ENCODE results near the gene OLFML2B. TPM values are rescaled to one million over a fixed set of nuclear protein-coding genes. Genes with fewer than 3 reads are reported as not detected.

OLFML2B gene
- total RNA-seq, 1 experiment from 2014 or later = 0.20 TPM

- DNase-seq = no peak
- H3K27me3 ChIP-seq = no peaks in the 10 kb centered on the region
- H3K9me3 ChIP-seq = no peaks in the 10 kb centered on the region
- no peaks in the 10 kb centered on the region for H3K36me3 ChIP-seq
- no peak overlapping the region for H3K4me3 ChIP-seq
Measured at GRCh38 chr1:161999301-162000052, 24.2 kb downstream of the OLFML2B start.

- Histone ChIP-seq H3K27me3 (no peaks in the 10 kb centered on the region), H3K36me3 (no peaks in the 10 kb centered on the region), H3K9me3 (no peaks in the 10 kb centered on the region), H3K4me3 (no peak overlapping the region)
- no peak for DNase-seq
Measured at GRCh38 chr1:161998811-161999210, 24.9 kb downstream of the OLFML2B start.

- Histone ChIP-seq H3K4me3 (no peak overlapping the region), H3K9me3 (no peaks in the 10 kb centered on the region), H3K27me3 (no peaks in the 10 kb centered on the region), H3K36me3 (no peaks in the 10 kb centered on the region)
- DNase-seq = no peak
Measured at GRCh38 chr1:161997152-161997551, 26.5 kb downstream of the OLFML2B start.

GRCh38 chr1:161994175-161994668 is 29.4 kb downstream of the OLFML2B start:
- Histone ChIP-seq H3K9me3 (peaks cover 7% of the 10 kb centered on the region), H3K36me3 (no peaks in the 10 kb centered on the region; the same call in 1 of the 2 replicates), H3K4me3 (no peak overlapping the region), H3K27me3 (no peaks in the 10 kb centered on the region)
- no peak for DNase-seq

GRCh38 chr1:161993576-161993975 is 30.1 kb downstream of the OLFML2B start:
- Histone ChIP-seq H3K27me3 (no peaks in the 10 kb centered on the region), H3K4me3 (no peak overlapping the region), H3K36me3 (no peaks in the 10 kb centered on the region; the same call in 1 of the 2 replicates), H3K9me3 (peaks cover 7% of the 10 kb centered on the region)
- no peak for DNase-seq

GRCh38 chr1:161989786-161990185 is 33.9 kb downstream of the OLFML2B start:
- no peak for DNase-seq
- Histone ChIP-seq H3K36me3 (no peaks in the 10 kb centered on the region; the same call in 1 of the 2 replicates), H3K27me3 (no peaks in the 10 kb centered on the region), H3K9me3 (peaks cover 11% of the 10 kb centered on the region), H3K4me3 (no peak overlapping the region)

GRCh38 chr1:161989108-161989507 is 34.6 kb downstream of the OLFML2B start:
- Histone ChIP-seq H3K9me3 (peaks cover 11% of the 10 kb centered on the region), H3K27me3 (no peaks in the 10 kb centered on the region), H3K36me3 (no peaks in the 10 kb centered on the region; the same call in 1 of the 2 replicates), H3K4me3 (no peak overlapping the region)
- DNase-seq = no peak

- Histone ChIP-seq H3K36me3 (no peaks in the 10 kb centered on the region; the same call in 1 of the 2 replicates), H3K4me3 (no peak overlapping the region), H3K27me3 (no peaks in the 10 kb centered on the region), H3K9me3 (peaks cover 11% of the 10 kb centered on the region)
- no peak for DNase-seq
Measured at GRCh38 chr1:161988413-161988812, 35.3 kb downstream of the OLFML2B start.

- H3K9me3 ChIP-seq = peaks cover 11% of the 10 kb centered on the region
- H3K36me3 ChIP-seq = no peaks in the 10 kb centered on the region; the same call in 1 of the 2 replicates
- DNase-seq = no peak
- H3K4me3 ChIP-seq = no peak overlapping the region
- no peaks in the 10 kb centered on the region for H3K27me3 ChIP-seq
Measured at GRCh38 chr1:161987872-161988271, 35.8 kb downstream of the OLFML2B start.

GRCh38 chr1:161987303-161987702 is 36.4 kb downstream of the OLFML2B start:
- DNase-seq = peak; percentile 29
- Histone ChIP-seq H3K4me3 (no peak overlapping the region), H3K27me3 (no peaks in the 10 kb centered on the region), H3K36me3 (no peaks in the 10 kb centered on the region; the same call in 1 of the 2 replicates), H3K9me3 (peaks cover 11% of the 10 kb centered on the region)

- no peaks in the 10 kb centered on the region for H3K36me3 ChIP-seq
- H3K4me3 ChIP-seq = no peak overlapping the region
- 0 out of 2 replicates have a peak, but pooled peaks cover 3% of the 10 kb centered on the region for H3K9me3 ChIP-seq
- DNase-seq = peak; percentile 98
- H3K27me3 ChIP-seq = no peaks in the 10 kb centered on the region
Measured at GRCh38 chr1:161986328-161986727, 37.3 kb downstream of the OLFML2B start.

- Histone ChIP-seq H3K36me3 (no peaks in the 10 kb centered on the region), H3K27me3 (no peaks in the 10 kb centered on the region), H3K4me3 (no peak overlapping the region), H3K9me3 (0 out of 2 replicates have a peak, but pooled peaks cover 3% of the 10 kb centered on the region)
- DNase-seq = no peak
Measured at GRCh38 chr1:161985301-161985822, 38.3 kb downstream of the OLFML2B start.

- Histone ChIP-seq H3K9me3 (0 out of 2 replicates have a peak, but pooled peaks cover 3% of the 10 kb centered on the region), H3K36me3 (no peaks in the 10 kb centered on the region), H3K27me3 (no peaks in the 10 kb centered on the region), H3K4me3 (no peak overlapping the region)
- DNase-seq = no peak
Measured at GRCh38 chr1:161983725-161984124, 39.9 kb downstream of the OLFML2B start.

- Histone ChIP-seq H3K27me3 (no peaks in the 10 kb centered on the region), H3K36me3 (no peaks in the 10 kb centered on the region), H3K9me3 (0 out of 2 replicates have a peak, but pooled peaks cover 3% of the 10 kb centered on the region), H3K4me3 (no peak overlapping the region)
- DNase-seq = no peak
Measured at GRCh38 chr1:161982917-161983316, 40.8 kb downstream of the OLFML2B start.

- Histone ChIP-seq H3K4me3 (no peak overlapping the region), H3K36me3 (no peaks in the 10 kb centered on the region), H3K27me3 (no peaks in the 10 kb centered on the region), H3K9me3 (0 out of 2 replicates have a peak, but pooled peaks cover 1% of the 10 kb centered on the region)
- no peak for DNase-seq
Measured at GRCh38 chr1:161982507-161982895, 41.2 kb downstream of the OLFML2B start.

GRCh38 chr1:161981735-161982506 is 41.7 kb downstream of the OLFML2B start:
- no peak overlapping the region for H3K4me3 ChIP-seq
- H3K9me3 ChIP-seq = no peaks in the 10 kb centered on the region
- DNase-seq = no peak
- H3K36me3 ChIP-seq = no peaks in the 10 kb centered on the region
- H3K27me3 ChIP-seq = no peaks in the 10 kb centered on the region

GRCh38 chr1:161981126-161981525 is 42.5 kb downstream of the OLFML2B start:
- no peak for DNase-seq
- no peaks in the 10 kb centered on the region for H3K9me3 ChIP-seq
- no peaks in the 10 kb centered on the region for H3K36me3 ChIP-seq
- no peaks in the 10 kb centered on the region for H3K27me3 ChIP-seq
- H3K4me3 ChIP-seq = no peak overlapping the region
